GM19035 (cell line): ENCODE data around the gene ZKSCAN5.
"Not testable (repeated sequence)": the region's sequence is repeated elsewhere in the genome, so short reads cannot be mapped to it uniquely, and the experiment has no call there.

Source experiments
- ATAC-seq: cut with Tn5 transposase; IDR thresholded peaks from one replicate; pipeline ENCODE4 v1.9.1; 2021; ENCODE audit not compliant: unreplicated experiment

ZKSCAN5 gene

GRCh38 chr7:99497766-99498545 is 6.5 kb upstream of the ZKSCAN5 start:
- ATAC-seq = no peak

GRCh38 chr7:99498546-99498944 is 5.9 kb upstream of the ZKSCAN5 start:
- no peak for ATAC-seq

- ATAC-seq = peak; percentile 14
Observed at GRCh38 chr7:99499371-99499720, 5.1 kb upstream of the ZKSCAN5 start.

GRCh38 chr7:99499721-99500636 is 4.5 kb upstream of the ZKSCAN5 start, which contains the start of gene ZNF394:
TSS of gene ZNF394 (minus strand) at chr7:99500281. CDS start at chr7:99500093, 188 bp downstream.
- ATAC-seq = peak; percentile 44

GRCh38 chr7:99500637-99501009 is 3.8 kb upstream of the ZKSCAN5 start:
- no peak for ATAC-seq

GRCh38 chr7:99501236-99501635 is 3.2 kb upstream of the ZKSCAN5 start:
- ATAC-seq = not testable (repeated sequence)

- no peak for ATAC-seq
Observed at GRCh38 chr7:99504281-99504602, 220 bp upstream of the ZKSCAN5 start.

GRCh38 chr7:99505324-99505662 is 831 bp downstream of the ZKSCAN5 start:
- peak; percentile 8 for ATAC-seq

GRCh38 chr7:99514050-99514449 is 9.6 kb downstream of the ZKSCAN5 start:
- ATAC-seq = no peak

GRCh38 chr7:99521399-99521798 is 16.9 kb downstream of the ZKSCAN5 start:
- no peak for ATAC-seq

- ATAC-seq = no peak
Observed at GRCh38 chr7:99525713-99526440, 21.4 kb downstream of the ZKSCAN5 start.

- no peak for ATAC-seq
Observed at GRCh38 chr7:99531354-99531765, 26.9 kb downstream of the ZKSCAN5 start.

GRCh38 chr7:99535667-99536066 is 31.2 kb downstream of the ZKSCAN5 start:
- no peak for ATAC-seq

GRCh38 chr7:99539213-99539811 is 34.9 kb downstream of the ZKSCAN5 start:
- no peak for ATAC-seq

GRCh38 chr7:99540542-99540941 is 36.1 kb downstream of the ZKSCAN5 start:
- no peak for ATAC-seq

- no peak for ATAC-seq
Observed at GRCh38 chr7:99541212-99541611, 36.8 kb downstream of the ZKSCAN5 start.

- ATAC-seq = no peak
Observed at GRCh38 chr7:99543081-99543671, 38.7 kb downstream of the ZKSCAN5 start.

GRCh38 chr7:99543916-99544315 is 39.5 kb downstream of the ZKSCAN5 start:
- no peak for ATAC-seq

- ATAC-seq = not testable (repeated sequence)
Observed at GRCh38 chr7:99545308-99545707, 40.8 kb downstream of the ZKSCAN5 start.

GRCh38 chr7:99549545-99549944 is 45.1 kb downstream of the ZKSCAN5 start:
- ATAC-seq = not testable (repeated sequence)

GRCh38 chr7:99551334-99551733 is 46.9 kb downstream of the ZKSCAN5 start:
- ATAC-seq = no peak
